ENCODE results near the gene TMEM150B.

Gene TMEM150B

DNA sequence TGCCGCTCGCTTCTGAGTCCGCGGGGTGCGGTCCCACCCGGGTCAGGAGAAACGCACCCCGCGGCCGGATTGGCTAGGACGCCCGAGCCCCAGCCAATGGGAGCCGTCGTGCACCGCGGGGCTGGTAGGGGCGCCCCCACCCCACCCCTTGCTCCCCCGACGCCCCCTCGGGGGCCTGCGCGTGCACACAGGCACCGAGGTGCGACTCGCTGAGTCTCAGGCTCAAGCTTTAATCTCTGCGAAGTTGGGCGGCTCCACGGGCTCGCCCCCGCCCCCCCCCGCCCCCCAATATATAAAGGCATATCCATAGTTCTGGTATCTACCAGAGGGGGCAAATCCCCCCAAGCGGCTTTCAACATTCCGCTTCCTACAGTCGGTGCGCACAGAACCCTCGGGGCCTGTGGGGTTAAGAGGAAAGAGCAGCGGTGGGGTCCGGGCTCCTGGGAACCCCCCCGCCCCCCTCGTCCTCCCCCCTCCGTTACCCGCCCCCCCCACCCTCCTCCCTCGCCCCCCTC lies 29.6 kb upstream of the TMEM150B start, which contains the start of gene COX6B2:
Gene COX6B2 (minus strand): TSS at position 22 of the 515 bp plus-strand sequence. CDS start 198 bp downstream, outside the sequence.
- DNase-seq (ENCODE audit: low read depth in 2 of 2) = no peak

- DNase-seq (ENCODE audit: low read depth in 2 of 2) = no peak
Measured at GRCh38 chr19:55353803-55354697, 28.9 kb upstream of the TMEM150B start.

- DNase-seq (ENCODE audit: low read depth in 2 of 2) = no peak
Measured at GRCh38 chr19:55353356-55353802, 28.2 kb upstream of the TMEM150B start.

DNA sequence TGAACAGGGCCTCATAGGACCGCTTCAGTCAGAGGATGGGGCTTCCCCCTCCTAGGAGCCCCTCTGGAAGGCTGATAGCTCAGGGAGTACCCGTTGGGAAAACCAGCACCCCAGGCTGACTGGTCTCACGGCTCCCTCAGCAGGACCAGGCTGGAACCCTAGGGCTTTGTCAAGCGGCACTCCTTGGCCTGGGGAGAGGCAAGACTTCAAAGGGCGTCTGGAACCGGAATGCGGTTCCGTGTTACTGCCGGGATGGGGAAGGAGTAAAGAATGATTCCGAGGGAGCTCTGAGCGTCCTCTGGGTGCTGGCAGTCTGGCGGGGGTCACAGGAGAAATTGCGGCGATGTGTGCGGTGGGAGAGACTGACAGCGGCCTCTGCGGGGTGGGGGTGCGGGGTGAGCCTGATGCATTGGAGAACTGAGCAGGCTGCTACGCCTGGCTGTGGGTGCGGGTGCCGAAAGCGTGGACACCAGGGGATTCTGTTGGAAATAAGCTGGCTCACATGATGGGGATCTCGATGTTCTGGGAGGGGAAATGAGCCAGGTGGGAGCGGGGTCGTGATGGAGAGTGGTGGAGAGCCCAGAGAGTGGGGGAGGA lies 27.5 kb upstream of the TMEM150B start:
- no peak for DNase-seq (ENCODE audit: low read depth in 2 of 2)

- DNase-seq (ENCODE audit: low read depth in 2 of 2) = no peak
Measured at GRCh38 chr19:55352040-55352439, 26.9 kb upstream of the TMEM150B start.

- no peak for DNase-seq (ENCODE audit: low read depth in 2 of 2)
Measured at GRCh38 chr19:55350620-55351315, 25.6 kb upstream of the TMEM150B start.

GRCh38 chr19:55348317-55349034 lies 23.3 kb upstream of the TMEM150B start:
- DNase-seq (ENCODE audit: low read depth in 2 of 2) = no peak

DNA sequence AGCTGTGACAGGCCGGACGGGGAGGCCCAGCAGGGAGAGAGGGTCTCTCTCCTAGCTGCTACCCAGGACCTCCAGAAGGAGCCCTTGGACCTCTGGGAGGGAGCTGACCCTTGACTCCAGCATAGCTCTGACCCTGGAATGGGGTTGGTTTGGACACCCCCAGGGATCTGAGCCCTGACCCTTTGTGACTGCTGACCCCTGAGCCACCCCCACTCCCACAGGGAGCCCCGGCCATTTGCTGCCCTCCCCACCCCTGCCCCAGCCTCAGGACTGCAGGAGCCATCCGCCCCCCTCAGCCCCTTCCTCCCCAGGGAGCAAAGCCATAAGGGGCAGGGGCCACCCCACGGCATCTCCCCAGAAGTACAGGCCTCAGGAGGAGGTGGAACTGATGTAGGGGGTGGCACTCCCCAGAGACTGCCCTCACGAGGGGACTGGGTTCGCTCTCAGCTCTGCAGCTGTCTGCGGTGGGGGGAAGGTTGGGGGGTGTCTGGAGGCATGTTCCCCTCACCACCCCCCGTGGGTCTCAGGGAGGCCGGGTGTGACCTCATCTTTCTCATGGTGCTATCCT lies 22.4 kb upstream of the TMEM150B start:
- no peak for DNase-seq (ENCODE audit: low read depth in 2 of 2)

GRCh38 chr19:55346725-55347441 lies 21.7 kb upstream of the TMEM150B start:
- no peak for DNase-seq (ENCODE audit: low read depth in 2 of 2)

GRCh38 chr19:55345818-55346724 lies 20.9 kb upstream of the TMEM150B start:
- DNase-seq (ENCODE audit: low read depth in 2 of 2) = no peak

DNA sequence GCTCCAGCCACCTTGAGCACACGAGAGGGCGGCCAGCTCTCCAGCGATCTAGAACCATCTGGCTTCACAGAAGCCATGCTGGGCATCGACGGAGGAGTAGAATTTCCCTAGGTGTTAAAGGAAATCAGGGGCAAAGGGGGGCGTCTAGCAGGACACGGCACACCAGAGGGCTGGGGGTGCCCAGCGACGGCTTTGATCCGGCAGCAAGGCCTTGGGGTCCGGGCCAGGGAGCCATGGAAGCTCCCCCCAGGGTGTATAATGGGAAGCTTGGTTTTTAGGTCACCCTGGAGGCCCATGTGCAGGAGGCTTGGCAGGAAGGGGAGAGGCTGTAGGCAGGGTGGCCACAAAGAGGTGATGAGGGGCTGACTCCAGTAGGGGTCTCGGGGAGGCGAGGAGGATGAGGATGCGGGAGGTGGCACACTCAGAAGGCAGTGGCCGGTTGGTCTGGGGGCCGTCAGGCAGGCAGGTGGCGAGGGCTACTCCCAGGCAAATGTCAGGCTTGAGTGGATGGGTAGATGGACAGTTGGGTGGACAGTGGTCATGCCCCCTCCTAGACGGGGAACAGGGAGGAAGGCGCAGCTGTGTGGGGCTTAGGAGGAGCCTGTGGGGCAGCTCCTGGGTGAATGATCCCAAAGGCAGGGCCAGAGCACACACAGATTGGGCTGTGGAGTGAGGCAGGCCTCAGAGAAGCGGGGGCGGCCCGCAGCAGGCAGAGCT lies 20.1 kb upstream of the TMEM150B start:
- DNase-seq (ENCODE audit: low read depth in 2 of 2) = no peak

- DNase-seq (ENCODE audit: low read depth in 2 of 2) = no peak
Measured at GRCh38 chr19:55344444-55344843, 19.3 kb upstream of the TMEM150B start.

- no peak for DNase-seq (ENCODE audit: low read depth in 2 of 2)
Measured at GRCh38 chr19:55341595-55342531, 16.7 kb upstream of the TMEM150B start.

- peak; percentile 59 to 72 for DNase-seq (ENCODE audit: low read depth in 2 of 2)
Measured at GRCh38 chr19:55341171-55341588, 16.0 kb upstream of the TMEM150B start.

DNA sequence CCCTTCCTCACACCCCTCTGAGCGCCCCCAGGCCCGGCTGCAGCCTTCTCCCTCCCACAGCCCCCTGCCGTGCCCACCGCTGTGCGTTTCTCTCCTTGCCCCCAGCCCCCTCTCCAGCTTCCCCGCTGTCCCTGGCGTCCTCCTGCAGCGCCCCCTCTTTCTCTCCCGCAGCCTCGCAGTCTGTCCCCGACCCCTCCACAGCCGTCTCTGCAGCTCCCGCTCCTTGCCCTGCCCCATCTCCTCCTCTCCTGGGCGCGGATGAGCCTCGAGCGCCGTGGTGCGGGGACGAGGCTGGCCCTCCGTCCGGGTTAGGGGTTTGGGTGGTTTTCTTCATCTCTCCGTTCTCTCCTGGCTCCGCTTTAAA lies 15.6 kb upstream of the TMEM150B start:
- peak in 1 of 2 donors; percentile 17 for DNase-seq (ENCODE audit: low read depth in 2 of 2)

GRCh38 chr19:55339889-55340783 lies 15.0 kb upstream of the TMEM150B start:
- no peak for DNase-seq (ENCODE audit: low read depth in 2 of 2)

Data from stimulated activated CD8-positive, alpha-beta memory T cell treated with anti-CD3 and anti-CD28 coated beads, Interleukin-2, amount 100 ng/mL, for 48 hours (primary cell).